HCEC 1CT (cell line): ENCODE data around the gene PRR7.
A peak's percentile ranks its signal among the peaks of the same experiment; 100 is the strongest.

ENCODE experiments used
- DNase-seq: peaks from one replicate; pipeline ENCODE4 v3.0.0-alpha.2; 2017

The PRR7 gene

GRCh38 chr5:177453852-177454396, 7.3 kb downstream of the PRR7 start:
- DNase-seq, result no peak

GRCh38 chr5:177454397-177455035, 7.9 kb downstream of the PRR7 start:
- DNase-seq, result peak; percentile 82

GRCh38 chr5:177455036-177455660, 8.5 kb downstream of the PRR7 start:
- DNase-seq, result peak; percentile 58

GRCh38 chr5:177455661-177456590, 9.3 kb downstream of the PRR7 start:
- peak; percentile 78 for DNase-seq

GRCh38 chr5:177456591-177456964, 10.0 kb downstream of the PRR7 start:
- no peak for DNase-seq

- DNase-seq, result peak; percentile 98
Observed at GRCh38 chr5:177456976-177457851, 10.6 kb downstream of the PRR7 start.

GRCh38 chr5:177457852-177458681, 11.5 kb downstream of the PRR7 start:
- no peak for DNase-seq

- DNase-seq, result peak; percentile 47
Observed at GRCh38 chr5:177458912-177459350, 12.3 kb downstream of the PRR7 start.

- DNase-seq, result no peak
Observed at GRCh38 chr5:177459357-177459756, 12.7 kb downstream of the PRR7 start.

- no peak for DNase-seq
Observed at GRCh38 chr5:177459819-177460628, 13.4 kb downstream of the PRR7 start.

GRCh38 chr5:177462021-177462670, 15.5 kb downstream of the PRR7 start:
- no peak for DNase-seq

GRCh38 chr5:177465044-177465443, 18.4 kb downstream of the PRR7 start:
- no peak for DNase-seq

- DNase-seq, result no peak
Observed at GRCh38 chr5:177466861-177467260, 20.2 kb downstream of the PRR7 start.

GRCh38 chr5:177467436-177467835, 20.8 kb downstream of the PRR7 start:
- DNase-seq, result no peak

GRCh38 chr5:177468329-177468684, 21.7 kb downstream of the PRR7 start:
- DNase-seq, result no peak

GRCh38 chr5:177468685-177469628, 22.3 kb downstream of the PRR7 start:
- no peak for DNase-seq

GRCh38 chr5:177469750-177470525, 23.3 kb downstream of the PRR7 start:
- no peak for DNase-seq
